B cell (primary cell): ENCODE results near the gene CDH13.

Experiments
- CTCF ChIP-seq: fragments of 200-600 bp; IDR thresholded peaks from one replicate; pipeline ENCODE4 v1.8.0; 2022; ENCODE audit warnings: antibody characterized with exemption, mild to moderate bottlenecking
- EZH2 ChIP-seq: IDR thresholded peaks from 2 replicates; pipeline ENCODE4 v1.6.1; 2012; ENCODE audit warnings: borderline replicate concordance, low read depth, mild to moderate bottlenecking, moderate library complexity, low read length; ENCODE audit not compliant: insufficient read depth, poor library complexity, severe bottlenecking

DNA sequence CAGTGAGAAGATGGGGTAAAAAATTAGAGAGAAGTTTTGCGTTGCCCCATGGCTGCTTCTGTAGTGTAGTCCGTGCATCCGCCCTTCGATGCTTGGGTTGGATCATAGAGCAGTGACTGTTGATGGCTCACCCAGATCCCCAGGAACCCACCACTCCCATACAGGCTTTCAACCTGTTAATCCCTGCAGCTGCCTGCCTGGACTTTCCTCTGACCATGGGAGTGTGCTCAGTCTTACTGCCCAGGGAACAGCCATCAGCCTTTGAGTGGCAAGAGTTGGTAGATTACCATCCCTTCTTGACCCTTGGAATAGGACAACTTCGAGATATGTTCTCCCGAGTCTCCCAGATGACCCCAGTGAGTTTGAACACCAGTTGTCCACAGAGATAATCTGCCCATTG, 881.5 kb downstream of the CDH13 start:
- TF ChIP-seq CTCF (no peak), EZH2 (no peak)
